Measurements from ENCODE around the gene LRMDA.

Gene LRMDA

DNA sequence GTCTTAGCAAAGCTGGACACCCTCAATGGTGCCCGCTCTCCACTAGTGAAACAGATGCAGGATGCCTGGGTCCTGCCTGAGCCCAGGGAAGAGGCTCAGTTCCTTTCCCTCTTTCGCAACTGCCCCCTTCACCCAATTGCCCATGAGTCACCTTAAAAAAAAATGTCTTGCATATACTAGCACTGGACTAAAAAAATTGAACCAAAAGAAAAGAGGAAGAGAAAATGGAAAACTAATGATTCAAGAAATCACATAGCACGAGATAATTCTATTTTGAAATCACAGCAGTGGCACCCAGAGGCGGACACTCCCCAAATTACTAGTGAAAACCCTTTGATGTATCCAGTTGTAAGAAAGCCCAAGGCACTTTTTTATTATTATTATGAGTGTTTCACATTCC, 972.5 kb downstream of the LRMDA start:
- TF ChIP-seq, protein P1, sequence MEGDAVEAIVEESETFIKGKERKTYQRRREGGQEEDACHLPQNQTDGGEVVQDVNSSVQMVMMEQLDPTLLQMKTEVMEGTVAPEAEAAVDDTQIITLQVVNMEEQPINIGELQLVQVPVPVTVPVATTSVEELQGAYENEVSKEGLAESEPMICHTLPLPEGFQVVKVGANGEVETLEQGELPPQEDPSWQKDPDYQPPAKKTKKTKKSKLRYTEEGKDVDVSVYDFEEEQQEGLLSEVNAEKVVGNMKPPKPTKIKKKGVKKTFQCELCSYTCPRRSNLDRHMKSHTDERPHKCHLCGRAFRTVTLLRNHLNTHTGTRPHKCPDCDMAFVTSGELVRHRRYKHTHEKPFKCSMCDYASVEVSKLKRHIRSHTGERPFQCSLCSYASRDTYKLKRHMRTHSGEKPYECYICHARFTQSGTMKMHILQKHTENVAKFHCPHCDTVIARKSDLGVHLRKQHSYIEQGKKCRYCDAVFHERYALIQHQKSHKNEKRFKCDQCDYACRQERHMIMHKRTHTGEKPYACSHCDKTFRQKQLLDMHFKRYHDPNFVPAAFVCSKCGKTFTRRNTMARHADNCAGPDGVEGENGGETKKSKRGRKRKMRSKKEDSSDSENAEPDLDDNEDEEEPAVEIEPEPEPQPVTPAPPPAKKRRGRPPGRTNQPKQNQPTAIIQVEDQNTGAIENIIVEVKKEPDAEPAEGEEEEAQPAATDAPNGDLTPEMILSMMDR (IDR thresholded peaks at IDR 0.05; ENCODE audit: borderline replicate concordance, insufficient read depth, low read depth, low read length): no peak
- H3K4me3 ChIP-seq (ENCODE audit: low read depth, low read length): no peak overlapping the region

DNA sequence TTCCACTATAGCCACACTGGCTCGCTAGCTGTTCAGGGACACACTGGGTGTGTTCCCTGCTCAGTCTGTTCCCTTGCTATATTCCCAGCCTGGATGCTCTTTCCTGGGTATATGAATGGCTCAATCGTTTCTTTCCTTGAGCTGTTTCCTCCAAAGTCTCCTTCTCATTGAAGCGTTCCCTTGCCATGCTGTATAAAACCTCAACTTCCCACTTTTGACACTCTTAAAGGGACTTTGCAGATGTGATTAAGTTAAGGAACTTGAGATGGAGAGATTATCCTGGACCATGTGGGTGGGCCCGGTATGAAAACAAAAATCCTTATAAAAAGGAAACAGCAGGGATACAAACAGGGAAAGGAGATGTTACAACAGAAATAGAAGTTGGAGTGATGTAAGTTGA, 973.1 kb downstream of the LRMDA start:
- TF ChIP-seq, protein P1 (IDR thresholded peaks at IDR 0.05; ENCODE audit: borderline replicate concordance, insufficient read depth, low read depth, low read length): no peak
- H3K4me3 ChIP-seq (ENCODE audit: low read depth, low read length): no peak overlapping the region

DNA sequence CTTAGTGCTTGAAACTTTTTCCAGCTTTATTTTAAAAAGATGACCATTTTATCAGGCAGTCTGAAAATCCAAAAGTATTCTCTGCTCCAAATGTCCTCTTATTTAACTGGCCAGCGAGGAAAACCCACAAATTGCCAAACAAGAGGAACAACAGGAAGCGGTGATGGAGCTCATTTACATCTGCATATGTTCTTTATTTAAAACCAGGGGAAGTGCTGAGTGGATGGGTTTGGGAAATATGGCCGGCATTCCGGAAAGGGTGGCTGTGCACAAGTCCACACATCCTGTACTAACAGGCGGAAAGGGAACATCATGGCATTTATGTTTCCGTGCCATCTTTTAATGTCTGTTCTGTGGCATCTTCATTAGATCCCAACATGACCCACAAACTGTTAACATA, 974.5 kb downstream of the LRMDA start:
- TF ChIP-seq, protein P1 (IDR thresholded peaks at IDR 0.05; ENCODE audit: borderline replicate concordance, insufficient read depth, low read depth, low read length): no peak
- no peak overlapping the region for H3K4me3 ChIP-seq (ENCODE audit: low read depth, low read length)

DNA sequence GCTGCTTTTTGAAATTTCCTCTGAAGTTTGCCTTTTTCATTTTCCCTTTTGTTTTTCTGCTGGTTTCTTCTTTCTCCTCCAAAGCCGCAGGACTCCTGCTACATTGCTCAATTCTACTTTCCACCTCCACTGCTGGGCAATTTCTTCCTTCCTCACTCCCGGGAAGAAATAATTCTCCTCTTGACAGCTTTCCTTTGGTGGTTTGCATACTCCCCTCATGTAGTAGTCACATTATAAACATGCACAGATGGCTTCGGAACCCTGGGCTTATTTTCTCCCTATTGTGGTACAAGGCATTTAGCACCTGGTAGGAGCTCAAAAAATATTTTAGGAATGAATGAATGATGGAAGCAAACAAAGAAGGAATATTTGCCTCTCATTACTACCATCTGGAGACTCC, 977.2 kb downstream of the LRMDA start:
- TF ChIP-seq, protein P1 (IDR thresholded peaks at IDR 0.05; ENCODE audit: borderline replicate concordance, insufficient read depth, low read depth, low read length): no peak
- H3K4me3 ChIP-seq (ENCODE audit: low read depth, low read length): no peak overlapping the region

DNA sequence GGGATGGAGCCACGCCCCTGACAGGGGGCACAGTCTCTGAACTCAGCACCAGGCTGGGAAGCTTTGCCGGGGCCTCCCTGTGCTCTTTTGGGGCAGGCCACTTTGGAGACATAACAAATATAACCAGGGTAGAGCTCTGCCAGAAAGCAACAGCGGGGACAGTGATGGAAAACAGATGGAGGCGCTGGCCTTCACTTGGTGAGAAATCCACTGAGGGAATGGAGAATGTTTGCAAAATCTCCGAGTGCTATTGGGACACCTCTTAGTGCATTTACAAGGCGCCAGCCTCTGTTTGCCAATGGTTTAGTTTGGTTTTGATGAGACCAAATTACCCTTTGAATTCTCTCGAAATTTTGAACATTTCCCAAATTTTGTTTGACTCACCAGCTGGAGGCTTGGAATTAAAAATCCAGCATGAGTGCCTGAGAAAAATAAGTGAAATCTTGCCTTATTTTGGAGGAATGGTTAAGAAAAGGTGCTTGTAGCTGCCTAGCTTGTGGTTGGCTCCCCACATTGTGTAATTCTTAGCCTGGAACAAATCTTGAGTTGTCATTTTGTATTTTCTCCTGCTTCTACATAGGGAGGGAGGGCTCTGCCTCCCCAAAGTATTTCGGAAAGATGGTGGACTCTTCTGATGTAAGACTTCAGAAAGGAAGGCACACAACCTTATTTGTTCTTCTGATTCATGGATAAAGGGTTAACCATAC, 980.5 kb downstream of the LRMDA start:
- TF ChIP-seq, protein P1 (IDR thresholded peaks at IDR 0.05; ENCODE audit: borderline replicate concordance, insufficient read depth, low read depth, low read length): no peak
- no peak overlapping the region for H3K4me3 ChIP-seq (ENCODE audit: low read depth, low read length)

DNA sequence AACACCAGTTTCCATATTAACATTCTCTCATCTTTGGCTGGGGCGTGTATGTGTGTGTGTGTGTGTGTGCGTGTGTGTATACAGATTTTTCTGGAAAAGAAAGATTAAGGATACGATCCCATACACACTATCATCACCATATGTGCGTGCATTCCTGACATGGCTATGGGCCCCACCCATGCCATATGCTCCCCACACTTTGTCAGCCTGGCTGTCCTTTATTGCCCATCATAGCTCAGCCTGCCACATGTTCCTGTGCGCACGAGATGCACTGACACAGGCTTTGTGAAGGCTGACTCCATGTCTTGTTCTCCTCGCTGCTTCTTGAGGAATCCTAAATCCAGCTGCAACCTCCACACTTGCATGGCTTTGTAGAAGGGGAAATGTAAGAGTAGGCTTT, 984.1 kb downstream of the LRMDA start:
- TF ChIP-seq, protein P1 (IDR thresholded peaks at IDR 0.05; ENCODE audit: borderline replicate concordance, insufficient read depth, low read depth, low read length): no peak
- H3K4me3 ChIP-seq (ENCODE audit: low read depth, low read length): no peak overlapping the region

DNA sequence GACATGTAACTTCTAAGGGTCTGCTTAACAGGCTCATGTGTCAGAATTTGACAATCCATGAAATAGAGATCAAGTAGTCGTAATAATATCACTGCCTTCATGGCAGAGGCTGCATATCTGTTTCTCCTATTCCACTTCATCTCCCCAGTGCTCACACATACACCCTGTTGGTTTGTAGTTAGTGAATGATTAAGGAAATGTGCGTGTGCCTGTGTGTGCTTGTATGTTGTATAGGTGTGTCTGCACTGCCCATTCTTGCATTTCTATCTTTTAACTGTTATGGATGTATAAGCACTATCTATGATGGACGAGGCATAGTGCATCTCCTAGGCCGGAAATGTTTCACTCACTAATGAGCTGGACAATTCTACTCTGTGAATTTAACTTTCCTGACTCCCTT, 985.2 kb downstream of the LRMDA start:
- TF ChIP-seq, protein P1 (IDR thresholded peaks at IDR 0.05; ENCODE audit: borderline replicate concordance, insufficient read depth, low read depth, low read length): no peak
- H3K4me3 ChIP-seq (ENCODE audit: low read depth, low read length): no peak overlapping the region
